Heart left ventricle (tissue), 13 donors: ENCODE data around the gene BRINP1.

ENCODE experiments used
- POLR2A ChIP-seq, 2 donors: fragments of 450-650 bp; IDR thresholded peaks; one replicate each; pipeline ENCODE4 v1.6.1; 2017; ENCODE audit warnings: antibody characterized with exemption in 2 of 2, mild to moderate bottlenecking in 2 of 2, moderate library complexity in 2 of 2
- TF ChIP-seq, protein P1 (sequence below), 12 donors: fragments of 200-600 bp; sonication (generic) in 4 of 12; IDR thresholded peaks; one replicate each; pipeline versions ENCODE4 v1.5.0 to v1.8.0; 2018 to 2022; ENCODE audit warnings: antibody characterized with exemption in 12 of 12, mild to moderate bottlenecking in 5 of 12
- donor health status: ischemic (EF 13 %, LVEDD 7.1; RV severe dilation, severe dysfunction).
- donor health status: DM: no; HTN: yes; CAD: no.
- donor health status: DM: no; HTN: no; CAD: no.
- donor health status: ischemic (EF 25% LVEDD 6.9; RV normal size, moderate dysfunction).
- donor health status: ischemic (EF 25% LVEDD 5.7; RV mildly dilated, moderate dysfunction).
- donor health status: ischemic (EF 35%, LVEDD 5.7; RV mildly dilated, moderate dysfunction).
- donor health status: nonischemic (EF 11% LVEDD 7.7; RV severe dilation, severe dysfunction).
- donor health status: DM: yes; HTN: yes; CAD: no.
- donor health status: PGD.
- donor health status: ischemic (EF 29% LVEDD 5.4; RV normal size, mild dysfunction).
- donor health status: nonischemic (EF 23%, LVEDD 6.1; RV moderate dilation, normal function).

- TF ChIP-seq POLR2A (IDR thresholded peaks at IDR 0.05), result no peak
- TF ChIP-seq, protein P1, sequence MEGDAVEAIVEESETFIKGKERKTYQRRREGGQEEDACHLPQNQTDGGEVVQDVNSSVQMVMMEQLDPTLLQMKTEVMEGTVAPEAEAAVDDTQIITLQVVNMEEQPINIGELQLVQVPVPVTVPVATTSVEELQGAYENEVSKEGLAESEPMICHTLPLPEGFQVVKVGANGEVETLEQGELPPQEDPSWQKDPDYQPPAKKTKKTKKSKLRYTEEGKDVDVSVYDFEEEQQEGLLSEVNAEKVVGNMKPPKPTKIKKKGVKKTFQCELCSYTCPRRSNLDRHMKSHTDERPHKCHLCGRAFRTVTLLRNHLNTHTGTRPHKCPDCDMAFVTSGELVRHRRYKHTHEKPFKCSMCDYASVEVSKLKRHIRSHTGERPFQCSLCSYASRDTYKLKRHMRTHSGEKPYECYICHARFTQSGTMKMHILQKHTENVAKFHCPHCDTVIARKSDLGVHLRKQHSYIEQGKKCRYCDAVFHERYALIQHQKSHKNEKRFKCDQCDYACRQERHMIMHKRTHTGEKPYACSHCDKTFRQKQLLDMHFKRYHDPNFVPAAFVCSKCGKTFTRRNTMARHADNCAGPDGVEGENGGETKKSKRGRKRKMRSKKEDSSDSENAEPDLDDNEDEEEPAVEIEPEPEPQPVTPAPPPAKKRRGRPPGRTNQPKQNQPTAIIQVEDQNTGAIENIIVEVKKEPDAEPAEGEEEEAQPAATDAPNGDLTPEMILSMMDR (IDR thresholded peaks at IDR 0.05), result peak in 2 of 12 donors; percentile 9 to 30
Measured at GRCh38 chr9:119284118-119284517, 85.1 kb downstream of the BRINP1 start.
